SK-N-SH treated with all-trans-retinoic acid at 6 μM for 48 hours (cell line): ENCODE data around the gene CYLD.

Experiments used
- GLIS3 ChIP-seq: fragments of 250-450 bp; sonication (Bioruptor Pico); IDR thresholded peaks from 2 replicates; pipeline ENCODE4 v1.5.0; 2020; ENCODE audit warnings: mild to moderate bottlenecking, moderate library complexity
- ISL1 ChIP-seq: fragments of 250-450 bp; sonication (Bioruptor Pico); IDR thresholded peaks from 2 replicates; pipeline ENCODE4 v2.1.2; 2022; ENCODE audit warnings: mild to moderate bottlenecking, moderate library complexity
- RARB ChIP-seq: fragments of 250-450 bp; sonication (Bioruptor Pico); IDR thresholded peaks from 2 replicates; pipeline ENCODE4 v1.8.0; 2021; ENCODE audit warnings: mild to moderate bottlenecking, moderate library complexity

DNA sequence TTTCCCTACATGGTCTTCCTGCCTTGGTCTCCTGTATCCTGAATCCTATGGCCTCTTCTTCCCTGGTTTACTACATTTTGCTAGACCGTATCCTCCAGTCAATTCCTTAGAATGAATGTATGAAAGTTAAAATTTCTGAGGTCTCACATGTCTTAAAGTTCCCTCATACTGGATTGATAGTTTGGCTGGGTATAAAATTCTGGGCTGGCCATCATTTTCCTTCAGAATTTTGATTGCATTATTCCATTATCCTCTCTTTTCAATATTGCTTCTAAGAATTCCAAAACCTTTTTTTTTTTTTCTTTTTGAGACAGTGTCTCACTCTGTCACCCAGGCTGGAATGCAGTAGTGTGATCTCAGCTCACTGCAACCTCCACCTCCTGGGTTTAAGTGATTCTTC, 37.6 kb upstream of the CYLD start:
- TF ChIP-seq GLIS3 (CRISPR knock-in tag) (no peak), ISL1 (CRISPR knock-in tag) (no peak), RARB (no peak)
